HepG2 (cell line): Measurements from ENCODE around the gene PLB1. TPM values are rescaled to one million over a fixed set of nuclear protein-coding genes. Genes with fewer than 3 reads are reported as not detected.

Experiments used
- AHR ChIP-seq: IDR thresholded peaks from 2 replicates; pipeline ENCODE4 v1.6.1; 2018; ENCODE audit warnings: missing genetic modification reagents, missing compliant biosample characterization
- ARNT2 ChIP-seq: sonication (generic); formaldehyde crosslinking; IDR thresholded peaks from 2 replicates; pipeline ENCODE4 v1.8.0; 2022; ENCODE audit warnings: mild to moderate bottlenecking, low read depth, missing genetic modification reagents, moderate library complexity
- BCLAF1 ChIP-seq: fragments of 450-650 bp; IDR thresholded peaks from 2 replicates; pipeline ENCODE4 v1.6.1; 2017; ENCODE audit warnings: mild to moderate bottlenecking
- CSRNP2 ChIP-seq: sonication (generic); formaldehyde crosslinking; conservative IDR thresholded peaks from 2 replicates; pipeline ENCODE4 v1.8.0; 2022; ENCODE audit warnings: low read depth, missing genetic modification reagents
- DPF2 ChIP-seq: sonication (generic); formaldehyde crosslinking; IDR thresholded peaks from 2 replicates; pipeline ENCODE4 v1.4.0; 2020; ENCODE audit warnings: mild to moderate bottlenecking, low read depth, missing genetic modification reagents, borderline replicate concordance
- FOXC1 ChIP-seq: sonication (generic); formaldehyde crosslinking; IDR thresholded peaks from 2 replicates; pipeline ENCODE4 v1.8.0; 2022; ENCODE audit warnings: mild to moderate bottlenecking, missing genetic modification reagents, borderline replicate concordance
- HNF4A ChIP-seq: sonication (generic); formaldehyde crosslinking; IDR thresholded peaks from 2 replicates; pipeline ENCODE4 v1.4.0; 2020; ENCODE audit warnings: missing genetic modification reagents
- HOXA3 ChIP-seq: sonication (generic); formaldehyde crosslinking; IDR thresholded peaks from 2 replicates; pipeline ENCODE4 v1.5.0; 2020; ENCODE audit warnings: missing genetic modification reagents
- KLF16 ChIP-seq, 2 experiments: sonication (generic) in 1 of 2; formaldehyde crosslinking in 1 of 2; IDR thresholded peaks; 2 replicates each; pipeline versions ENCODE4 v1.6.1 to v1.8.0; 2016 to 2023; ENCODE audit warnings: missing genetic modification reagents in 2 of 2, missing compliant biosample characterization in 1 of 2
- MIER3 ChIP-seq: IDR thresholded peaks from 2 replicates; pipeline ENCODE4 v1.6.1; 2016; ENCODE audit warnings: missing compliant biosample characterization, borderline replicate concordance
- RCOR2 ChIP-seq: IDR thresholded peaks from 2 replicates; pipeline ENCODE4 v1.6.1; 2016; ENCODE audit warnings: missing biosample characterization, missing genetic modification reagents
- RXRA ChIP-seq: sonication (generic); formaldehyde crosslinking; IDR thresholded peaks from 2 replicates; pipeline ENCODE4 v1.5.1; 2020; ENCODE audit warnings: missing genetic modification reagents
- SALL1 ChIP-seq: sonication (generic); formaldehyde crosslinking; IDR thresholded peaks from 2 replicates; pipeline ENCODE4 v1.8.0; 2022; ENCODE audit warnings: mild to moderate bottlenecking, missing genetic modification reagents
- SMC3 ChIP-seq: IDR thresholded peaks from 2 replicates; pipeline ENCODE4 v1.6.1; 2011; ENCODE audit warnings: low read length, improper control_type of control experiment
- ZBTB25 ChIP-seq: IDR thresholded peaks from 2 replicates; pipeline ENCODE4 v1.6.1; 2018; ENCODE audit warnings: missing genetic modification reagents
- ZFP62 ChIP-seq: sonication (generic); formaldehyde crosslinking; IDR thresholded peaks from 2 replicates; pipeline ENCODE4 v1.4.0; 2020; ENCODE audit warnings: missing genetic modification reagents
- ZMAT5 ChIP-seq: sonication (generic); formaldehyde crosslinking; IDR thresholded peaks from 2 replicates; pipeline ENCODE4 v1.5.0; 2020; ENCODE audit warnings: mild to moderate bottlenecking, low read depth, missing genetic modification reagents, borderline replicate concordance
- ZNF280D ChIP-seq: sonication (generic); formaldehyde crosslinking; IDR thresholded peaks from 2 replicates; pipeline ENCODE4 v1.5.1; 2020; ENCODE audit warnings: mild to moderate bottlenecking, missing genetic modification reagents
- ZNF451 ChIP-seq: sonication (generic); formaldehyde crosslinking; IDR thresholded peaks from 2 replicates; pipeline ENCODE4 v1.5.0; 2020; ENCODE audit warnings: mild to moderate bottlenecking, missing genetic modification reagents
- ZNF549 ChIP-seq: sonication (generic); formaldehyde crosslinking; IDR thresholded peaks from 2 replicates; pipeline ENCODE4 v1.5.0; 2020; ENCODE audit warnings: missing genetic modification reagents
- ZNF737 ChIP-seq: sonication (generic); formaldehyde crosslinking; IDR thresholded peaks from 2 replicates; pipeline ENCODE4 v1.5.0; 2020; ENCODE audit warnings: missing genetic modification reagents, mild to moderate bottlenecking, borderline replicate concordance
- ZNF781 ChIP-seq: sonication (generic); formaldehyde crosslinking; IDR thresholded peaks from 2 replicates; pipeline ENCODE4 v1.5.1; 2020; ENCODE audit warnings: borderline replicate concordance, mild to moderate bottlenecking, missing genetic modification reagents; ENCODE audit errors: not compliant biosample characterization
- polyA plus RNA-seq, 8 experiments: library from polyadenylated mRNA; depleted of rRNA in 3 of 8; stranded (reverse) in 7 of 8; unstranded in 1 of 8; fragments of >200 nt; fragmentation: Illumina TruSeq in 4 of 8; extraction: Trizol in 4 of 8; gene quantifications; 2 replicates each; pipeline versions ENCODE4 v1.2.1 to v1.2.3, GENCODE V29; 2011 to 2016; ENCODE audit warnings: low read depth in 4 of 8, missing spikeins in 1 of 8, mixed read lengths in 1 of 8; ENCODE audit not compliant: insufficient read depth in 1 of 8
- total RNA-seq, 5 experiments: library from RNA; depleted of rRNA; stranded (reverse); fragments of >200 nt; fragmentation: Illumina TruSeq; extraction: Trizol; gene quantifications; 2 replicates each; pipeline ENCODE4 v1.2.3, GENCODE V29; 2016; ENCODE audit warnings: low read depth in 1 of 5

PLB1 gene
- total and polyA plus RNA-seq, 2 of the 13 experiments (the other 11 are each of a cell fraction or from before 2014, with no cell fraction given): 0.20 to 1.8 TPM

GRCh38 chr2:28544405-28544921 is 48.6 kb downstream of the PLB1 start (continued):
- TF ChIP-seq ZNF737 (no peak), ZNF451 (CRISPR knock-in tag) (no peak), DPF2 (CRISPR knock-in tag) (peak; percentile 68; the same call in 1 of the 2 replicates), ZNF781 (no peak), AHR (CRISPR knock-in tag) (0 out of 2 replicates have a peak, but pooled peaks have one; percentile 67), RXRA (CRISPR knock-in tag) (peak; percentile 93), KLF16 (CRISPR knock-in tag; IDR thresholded peaks at IDR 0.05) (0 out of 4 replicates have a peak, but pooled peaks of 1 of the 2 experiments have one; percentile 42), ZNF280D (no peak), BCLAF1 (no peak), ZMAT5 (no peak), ZFP62 (CRISPR knock-in tag) (no peak), FOXC1 (CRISPR knock-in tag) (no peak), SALL1 (CRISPR knock-in tag) (peak; percentile 44; the same call in 1 of the 2 replicates), MIER3 (CRISPR knock-in tag) (peak; percentile 43; the same call in 1 of the 2 replicates), CSRNP2 (CRISPR knock-in tag) (no peak), HNF4A (CRISPR knock-in tag) (peak; percentile 61), RCOR2 (CRISPR knock-in tag) (0 out of 2 replicates have a peak, but pooled peaks have one; percentile 53), SMC3 (peak; percentile 3; the same call in 1 of the 2 replicates), ARNT2 (CRISPR knock-in tag) (0 out of 2 replicates have a peak, but pooled peaks have one; percentile 34), ZNF549 (CRISPR knock-in tag) (no peak), ZBTB25 (CRISPR knock-in tag) (peak; percentile 34; the same call in 1 of the 2 replicates), HOXA3 (CRISPR knock-in tag) (no peak)
